RWPE1 (cell line): ENCODE data around the gene PLPP3.

Source experiments
- CTCF ChIA-PET: fragments of 350-600 bp; sonication (Branson Sonifier 250); formaldehyde crosslinking; extraction: SDS; loops from one replicate; lab custom pipeline; 2021; lab: Yijun Ruan, JAX
- POLR2A ChIA-PET: fragments of 400-600 bp; formaldehyde crosslinking; extraction: SDS; loops from one replicate; lab custom pipeline; 2020; ENCODE audit warnings: antibody characterized with exemption; ENCODE audit not compliant: low non-redundant PET; lab: Yijun Ruan, JAX
- DNase-seq: peaks from one replicate; pipeline ENCODE4 v3.0.0; 2012; ENCODE audit warnings: low spot score
- H3K27ac ChIP-seq: fragments of 450-650 bp; 2 replicates; pipeline ENCODE4 v1.5.1; 2017
- TF ChIP-seq, protein P1 (sequence below): fragments of 450-650 bp; conservative IDR thresholded peaks from 2 replicates; pipeline ENCODE4 v1.5.1; 2017; ENCODE audit warnings: low read depth, mild to moderate bottlenecking

PLPP3 gene

DNA sequence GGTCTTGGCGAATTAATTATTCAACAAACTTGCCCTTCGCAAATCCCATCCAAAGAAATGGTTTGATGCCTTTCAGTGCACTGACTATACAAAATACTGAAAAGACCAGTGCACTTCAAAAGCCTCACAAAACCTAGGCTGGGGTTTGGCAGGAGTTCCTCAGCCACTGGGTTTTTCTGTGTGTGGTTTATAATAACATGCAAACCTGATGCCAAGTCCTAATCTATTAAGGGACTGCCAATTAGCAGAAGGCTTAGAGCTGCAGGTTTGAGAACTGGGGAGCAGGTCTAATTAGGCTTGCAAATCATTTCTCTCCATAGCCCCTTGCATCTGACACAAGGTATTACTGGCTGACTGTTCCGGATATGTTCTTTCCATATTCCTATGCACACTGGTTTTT lies 27.7 kb downstream of the PLPP3 start:
- no peak overlapping the region for H3K27ac ChIP-seq
- TF ChIP-seq, protein P1, sequence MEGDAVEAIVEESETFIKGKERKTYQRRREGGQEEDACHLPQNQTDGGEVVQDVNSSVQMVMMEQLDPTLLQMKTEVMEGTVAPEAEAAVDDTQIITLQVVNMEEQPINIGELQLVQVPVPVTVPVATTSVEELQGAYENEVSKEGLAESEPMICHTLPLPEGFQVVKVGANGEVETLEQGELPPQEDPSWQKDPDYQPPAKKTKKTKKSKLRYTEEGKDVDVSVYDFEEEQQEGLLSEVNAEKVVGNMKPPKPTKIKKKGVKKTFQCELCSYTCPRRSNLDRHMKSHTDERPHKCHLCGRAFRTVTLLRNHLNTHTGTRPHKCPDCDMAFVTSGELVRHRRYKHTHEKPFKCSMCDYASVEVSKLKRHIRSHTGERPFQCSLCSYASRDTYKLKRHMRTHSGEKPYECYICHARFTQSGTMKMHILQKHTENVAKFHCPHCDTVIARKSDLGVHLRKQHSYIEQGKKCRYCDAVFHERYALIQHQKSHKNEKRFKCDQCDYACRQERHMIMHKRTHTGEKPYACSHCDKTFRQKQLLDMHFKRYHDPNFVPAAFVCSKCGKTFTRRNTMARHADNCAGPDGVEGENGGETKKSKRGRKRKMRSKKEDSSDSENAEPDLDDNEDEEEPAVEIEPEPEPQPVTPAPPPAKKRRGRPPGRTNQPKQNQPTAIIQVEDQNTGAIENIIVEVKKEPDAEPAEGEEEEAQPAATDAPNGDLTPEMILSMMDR, result no peak
- DNase-seq, result no peak
- ChIA-PET CTCF (no interaction called here), POLR2A (no interaction called here)

DNA sequence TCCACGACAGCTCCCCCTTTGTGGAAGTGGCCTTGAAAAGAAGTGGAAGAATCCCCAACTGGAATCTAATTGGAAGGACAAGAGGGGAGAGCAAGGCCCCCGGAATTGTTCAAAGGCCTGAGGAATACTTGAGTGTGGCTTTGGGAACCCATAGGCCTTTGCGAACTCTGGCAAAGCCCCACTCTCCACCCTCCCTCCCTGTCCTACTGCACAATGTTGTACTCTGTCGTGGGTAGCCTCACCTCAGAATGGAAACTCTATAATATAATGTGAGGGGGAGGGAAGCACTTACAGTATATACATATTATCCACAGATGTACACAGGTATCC lies 28.5 kb downstream of the PLPP3 start:
- no peak overlapping the region for H3K27ac ChIP-seq
- no peak for DNase-seq
- TF ChIP-seq, protein P1, result no peak
- ChIA-PET CTCF (no interaction called here), POLR2A (no interaction called here)

DNA sequence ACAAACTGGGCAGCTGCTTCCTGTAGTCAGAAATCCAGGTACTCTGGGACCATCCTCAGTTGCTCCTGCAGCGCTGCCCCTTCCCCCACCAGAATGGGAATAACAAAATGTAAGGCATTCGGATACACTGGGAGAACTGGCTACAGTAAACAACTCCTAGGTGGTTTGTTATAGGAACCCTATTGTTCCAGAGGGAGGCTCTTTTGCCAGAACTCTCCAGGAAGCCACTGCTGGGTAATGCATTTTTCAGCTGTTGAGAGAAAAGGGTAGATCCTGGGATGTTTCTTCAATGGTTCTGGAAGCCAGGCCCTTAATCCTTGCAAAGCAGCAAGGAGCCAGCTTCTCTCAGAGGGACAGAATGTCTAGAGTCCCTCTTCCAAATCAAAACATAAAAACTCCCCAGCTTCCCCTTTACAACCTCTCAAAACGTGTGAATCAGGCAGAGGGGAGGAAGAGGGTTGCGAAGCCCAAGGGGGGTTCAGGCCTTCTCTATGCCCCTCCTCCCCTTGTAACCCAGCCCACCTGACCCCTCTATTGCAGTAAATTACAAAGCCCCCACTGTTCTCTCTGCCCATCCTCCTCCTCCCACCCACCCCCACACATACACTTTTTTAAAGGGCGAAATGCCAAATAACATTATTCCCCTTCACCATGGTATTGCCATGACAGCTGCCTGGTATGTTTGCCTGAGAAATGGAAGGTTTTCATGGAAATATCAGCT lies 29.1 kb downstream of the PLPP3 start:
- no peak overlapping the region for H3K27ac ChIP-seq
- TF ChIP-seq, protein P1, result no peak
- ChIA-PET POLR2A (no interaction called here), CTCF (no interaction called here)
- DNase-seq, result no peak

DNA sequence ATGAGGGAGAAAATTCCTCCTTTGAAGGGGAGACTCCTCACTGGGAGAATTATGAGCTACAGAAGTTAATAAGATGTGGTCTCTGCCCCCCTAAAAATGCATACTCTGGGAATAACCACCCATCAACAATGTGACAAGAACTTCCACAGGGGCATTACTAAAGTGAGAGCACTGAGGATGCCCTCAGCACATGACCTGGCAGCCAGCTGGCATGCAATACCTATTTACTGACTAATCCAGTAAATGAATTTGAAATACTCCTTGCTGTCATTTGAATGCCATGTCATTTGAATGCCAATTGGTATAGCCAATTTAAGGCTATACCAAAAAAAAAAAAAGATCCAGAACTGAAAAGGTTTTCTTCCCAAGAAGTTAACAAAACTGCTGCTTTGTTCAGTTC lies 30.8 kb downstream of the PLPP3 start:
- POLR2A ChIA-PET, result no interaction called here
- CTCF ChIA-PET, result interaction anchor here (0.7 kb wide), 1 partner anchor 542 kb away, joined by 3 read pairs; no protein-coding TSS in a partner anchor
- no peak overlapping the region for H3K27ac ChIP-seq
- TF ChIP-seq, protein P1, result no peak
- DNase-seq, result no peak

DNA sequence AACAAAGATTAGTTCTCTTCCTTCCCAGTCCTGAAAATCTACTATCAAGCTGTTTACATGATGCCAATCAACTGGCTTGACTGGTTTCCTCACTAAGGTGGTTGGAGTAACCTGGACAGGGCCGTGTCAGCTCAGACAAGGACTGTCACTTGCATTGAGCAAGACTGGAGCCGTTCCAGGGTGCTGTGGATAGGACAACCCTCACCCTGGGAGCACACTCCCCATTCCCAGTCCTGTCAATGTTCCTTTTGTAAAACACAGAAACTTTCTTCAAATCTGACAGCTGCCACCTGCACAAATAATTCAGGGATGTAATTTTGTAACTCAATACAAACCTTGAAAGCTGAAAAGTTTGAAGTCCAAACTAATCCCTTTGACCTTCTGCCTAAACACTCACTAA lies 31.4 kb downstream of the PLPP3 start:
- POLR2A ChIA-PET, result no interaction called here

DNA sequence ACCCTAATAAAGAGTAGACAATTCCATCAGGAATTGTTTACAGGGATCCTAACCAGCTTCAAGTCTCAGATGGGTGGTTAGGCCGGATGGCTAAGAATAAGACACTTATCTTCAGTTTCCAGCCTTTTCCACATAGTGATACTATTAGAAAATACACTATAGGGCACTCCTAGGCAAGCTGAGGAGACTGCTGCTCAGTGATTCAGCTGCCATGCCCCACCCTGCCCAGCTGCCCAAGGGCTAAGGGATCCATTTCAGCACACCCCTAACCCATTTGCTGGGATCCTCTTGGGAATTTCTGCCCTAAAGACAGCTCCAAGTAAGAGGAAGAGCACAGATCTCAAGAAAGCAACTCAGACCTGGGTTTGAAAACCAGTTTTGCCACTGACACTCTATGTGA lies 31.9 kb downstream of the PLPP3 start:
- TF ChIP-seq, protein P1, result no peak
- H3K27ac ChIP-seq, result no peak overlapping the region
- ChIA-PET POLR2A (interaction anchor here (0.6 kb wide), 1 partner anchor 55 kb away, joined by 3 read pairs; no protein-coding TSS in a partner anchor), CTCF (interaction anchor here (0.5 to 1.1 kb wide), 3 partner anchors 15 to 58 kb away, joined by 3 to 4 read pairs (median 3); no protein-coding TSS in a partner anchor)
- DNase-seq, result no peak

More for the DNA sequence above, 31.4 kb downstream of the PLPP3 start:
- no peak for DNase-seq
- H3K27ac ChIP-seq, result no peak overlapping the region
- CTCF ChIA-PET, result interaction anchor here (0.5 to 1.1 kb wide), 5 partner anchors 14 to 1353 kb away, joined by 3 to 4 read pairs (median 3); no protein-coding TSS in a partner anchor
- TF ChIP-seq, protein P1, result no peak
